Measurements from ENCODE around the gene GPR55.

GRCh38 chr2:230900336-230900995 is 24.6 kb downstream of the GPR55 start:
- TF ChIP-seq CTCF (IDR thresholded peaks at IDR 0.05; ENCODE audit: insufficient read depth, low read depth, low read length), result no peak
- no peak for TF ChIP-seq EZH2 (IDR thresholded peaks at IDR 0.05; ENCODE audit: insufficient read depth, low read length)

All from astrocyte (in vitro differentiated cells and primary cell).